ENCODE measurements around the gene AOC1. TPM values are rescaled to one million over a fixed set of nuclear protein-coding genes. Genes with fewer than 3 reads are reported as not detected.

Gene AOC1
- total RNA-seq, 4 donors from 2014 or later: 0.23 to 0.45 (median 0.33) TPM; not detected in 1

- H3K4me3 ChIP-seq: no peak overlapping the region
- peak; percentile 75 for DNase-seq (ENCODE audit: extremely low spot score)
- no peak overlapping the region for H3K27ac ChIP-seq (replicated peaks in 1 of 4)
- peaks cover 5 to 17% (median 13%) of the 10 kb centered on the region in 4 donors for H3K4me1 ChIP-seq
- H3K27me3 ChIP-seq: no peaks in the 10 kb centered on the region
- H3K9me3 ChIP-seq: peaks cover 0 to 35% (median 24%) of the 10 kb centered on the region in 4 donors
- intact Hi-C loops (cut with DNase I): loop anchor here (10.0 kb wide), 1 partner anchor 105 kb away; no protein-coding TSS in a partner anchor
- H3K36me3 ChIP-seq: no peaks in the 10 kb centered on the region
- TF ChIP-seq POLR2AphosphoS5 (IDR thresholded peaks at IDR 0.05) (no peak), EP300 (IDR thresholded peaks at IDR 0.05) (no peak)
These were observed 27.0 kb downstream of the AOC1 start for GRCh38 chr7:150879345-150879744.

GRCh38 chr7:150881189-150881588 is 28.9 kb downstream of the AOC1 start:
- TF ChIP-seq CTCF (IDR thresholded peaks at IDR 0.05): no peak
- TF ChIP-seq EP300 (IDR thresholded peaks at IDR 0.05): no peak
- TF ChIP-seq POLR2A (IDR thresholded peaks at IDR 0.05; ENCODE audit: low read depth): no peak
- no peak for TF ChIP-seq POLR2AphosphoS5 (IDR thresholded peaks at IDR 0.05)
- Histone ChIP-seq H3K36me3 (no peaks in the 10 kb centered on the region), H3K4me3 (no peak overlapping the region), H3K27ac (replicated peaks in 1 of 4) (no peak overlapping the region), H3K27me3 (no peaks in the 10 kb centered on the region), H3K4me1 (peaks cover 5 to 17% (median 11%) of the 10 kb centered on the region in 4 donors), H3K9me3 (peaks cover 0 to 39% (median 30%) of the 10 kb centered on the region in 4 donors)
- no peak for DNase-seq (ENCODE audit: extremely low spot score)
- intact Hi-C loops (cut with DNase I): no loop called here
- WGBS: 92% methylated on average over 1 of the region's 1 CpG

GRCh38 chr7:150890853-150891584 is 38.7 kb downstream of the AOC1 start:
- 87% methylated on average over 2 of the region's 2 CpGs for WGBS
- H3K36me3 ChIP-seq: no peaks in the 10 kb centered on the region
- peaks cover 0 to 3% (median 0%) of the 10 kb centered on the region in 4 donors for H3K27me3 ChIP-seq
- H3K4me3 ChIP-seq: no peak overlapping the region
- intact Hi-C loops (cut with DNase I): no loop called here
- no peaks in the 10 kb centered on the region for H3K4me1 ChIP-seq
- H3K9me3 ChIP-seq: peaks cover 0 to 10% (median under 1%) of the 10 kb centered on the region in 4 donors
- TF ChIP-seq EP300 (IDR thresholded peaks at IDR 0.05) (no peak), CTCF (IDR thresholded peaks at IDR 0.05) (no peak), POLR2AphosphoS5 (IDR thresholded peaks at IDR 0.05) (no peak), POLR2A (IDR thresholded peaks at IDR 0.05; ENCODE audit: low read depth) (no peak)
- DNase-seq (ENCODE audit: extremely low spot score): no peak
- no peak overlapping the region for H3K27ac ChIP-seq (replicated peaks in 1 of 4)

DNA sequence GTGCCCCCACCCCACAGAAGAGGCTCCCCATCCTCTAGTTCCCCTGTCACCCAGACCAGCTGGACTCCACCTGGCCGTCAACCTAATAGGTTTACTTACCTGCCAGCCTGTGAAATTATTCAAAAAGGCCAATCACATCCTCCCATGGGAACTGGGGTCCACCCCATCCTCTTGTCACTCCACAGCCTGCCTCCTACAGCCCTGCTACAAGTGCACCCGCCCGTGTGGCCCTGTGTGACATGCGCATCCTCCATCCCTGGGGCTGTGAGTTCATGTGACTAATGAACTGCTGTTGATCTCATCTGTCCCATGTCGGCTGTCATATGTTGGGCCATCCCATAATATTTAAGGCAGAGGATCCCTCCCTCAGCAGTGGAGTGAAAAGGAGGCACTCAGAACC is 39.4 kb downstream of the AOC1 start:
- intact Hi-C loops (cut with DNase I): no loop called here
- peaks cover 0 to 10% (median 0%) of the 10 kb centered on the region in 4 donors for H3K9me3 ChIP-seq
- TF ChIP-seq POLR2A (IDR thresholded peaks at IDR 0.05; ENCODE audit: low read depth): no peak
- TF ChIP-seq CTCF (IDR thresholded peaks at IDR 0.05): no peak
- TF ChIP-seq POLR2AphosphoS5 (IDR thresholded peaks at IDR 0.05): no peak
- no peak for TF ChIP-seq EP300 (IDR thresholded peaks at IDR 0.05)
- H3K27ac ChIP-seq (replicated peaks in 1 of 4): no peak overlapping the region
- H3K36me3 ChIP-seq: no peaks in the 10 kb centered on the region
- WGBS: 71% methylated on average over 4 of the region's 5 CpGs
- no peaks in the 10 kb centered on the region for H3K4me1 ChIP-seq
- no peak for DNase-seq (ENCODE audit: extremely low spot score)
- H3K4me3 ChIP-seq: no peak overlapping the region
- H3K27me3 ChIP-seq: peaks cover 0 to 10% (median 0%) of the 10 kb centered on the region in 4 donors

GRCh38 chr7:150895809-150896208 is 43.5 kb downstream of the AOC1 start:
- TF ChIP-seq POLR2AphosphoS5 (IDR thresholded peaks at IDR 0.05): no peak
- TF ChIP-seq EP300 (IDR thresholded peaks at IDR 0.05): no peak
- TF ChIP-seq CTCF (IDR thresholded peaks at IDR 0.05): no peak
- no peak for TF ChIP-seq POLR2A (IDR thresholded peaks at IDR 0.05; ENCODE audit: low read depth)
- peaks cover 0 to 11% (median 10%) of the 10 kb centered on the region in 4 donors for H3K4me1 ChIP-seq
- DNase-seq (ENCODE audit: extremely low spot score): no peak
- peaks cover 0 to 10% (median 0%) of the 10 kb centered on the region in 4 donors for H3K9me3 ChIP-seq
- H3K4me3 ChIP-seq: no peak overlapping the region
- intact Hi-C loops (cut with DNase I): no loop called here
- peaks cover 0 to 26% (median 0%) of the 10 kb centered on the region in 4 donors for H3K27me3 ChIP-seq
- no peak overlapping the region for H3K27ac ChIP-seq (replicated peaks in 1 of 4)
- WGBS: 69% methylated on average over 2 of the region's 2 CpGs
- no peaks in the 10 kb centered on the region for H3K36me3 ChIP-seq
